NCI-H2029 treated with DMSO at 0.1 percent for 48 hours (cell line): Measurements from ENCODE around the gene SETD1B.

Source experiments
- DNase-seq: peaks from one replicate; lab custom pipeline; 2025; lab: John Stamatoyannopoulos, UW

SETD1B gene

GRCh38 chr12:121809712-121810116 is 5.9 kb downstream of the SETD1B start:
- no peak for DNase-seq

- no peak for DNase-seq
These were observed 6.5 kb downstream of the SETD1B start for GRCh38 chr12:121810234-121810817.

GRCh38 chr12:121810833-121811433 is 7.1 kb downstream of the SETD1B start:
- DNase-seq, result no peak

GRCh38 chr12:121811434-121812319 is 7.9 kb downstream of the SETD1B start:
- DNase-seq, result peak; percentile 46

GRCh38 chr12:121812320-121812871 is 8.6 kb downstream of the SETD1B start:
- DNase-seq, result peak; percentile 46

- DNase-seq, result peak; percentile 35
These were observed 9.4 kb downstream of the SETD1B start for GRCh38 chr12:121812921-121813896.

GRCh38 chr12:121813951-121814350 is 10.1 kb downstream of the SETD1B start:
- DNase-seq, result no peak

- no peak for DNase-seq
These were observed 10.8 kb downstream of the SETD1B start for GRCh38 chr12:121814429-121815119.

- no peak for DNase-seq
These were observed 11.5 kb downstream of the SETD1B start for GRCh38 chr12:121815263-121815662.

- no peak for DNase-seq
These were observed 13.3 kb downstream of the SETD1B start for GRCh38 chr12:121816925-121817647.

- DNase-seq, result no peak
These were observed 13.8 kb downstream of the SETD1B start for GRCh38 chr12:121817648-121818043.

GRCh38 chr12:121819212-121819949 is 15.6 kb downstream of the SETD1B start:
- DNase-seq, result no peak

GRCh38 chr12:121820056-121820455 is 16.2 kb downstream of the SETD1B start:
- DNase-seq, result no peak

- DNase-seq, result no peak
These were observed 18.7 kb downstream of the SETD1B start for GRCh38 chr12:121822393-121823100.

GRCh38 chr12:121823101-121823726 is 19.4 kb downstream of the SETD1B start:
- DNase-seq, result no peak

- DNase-seq, result no peak
These were observed 19.9 kb downstream of the SETD1B start for GRCh38 chr12:121823727-121824115.

- DNase-seq, result no peak
These were observed 21.3 kb downstream of the SETD1B start for GRCh38 chr12:121825041-121825523.
